ENCODE results near the gene F8. TPM values are rescaled to one million over a fixed set of nuclear protein-coding genes. Genes with fewer than 3 reads are reported as not detected.
"Not testable (repeated sequence)": the region's sequence is repeated elsewhere in the genome, so short reads cannot be mapped to it uniquely, and the experiment has no call there.

Gene F8
- total RNA-seq, 1 donor = 1.1 TPM

GRCh38 chrX:154988719-154989118 is 33.8 kb downstream of the F8 start:
- no peak for DNase-seq (ENCODE audit: low read depth in 2 of 3, low spot score in 2 of 3)

DNA sequence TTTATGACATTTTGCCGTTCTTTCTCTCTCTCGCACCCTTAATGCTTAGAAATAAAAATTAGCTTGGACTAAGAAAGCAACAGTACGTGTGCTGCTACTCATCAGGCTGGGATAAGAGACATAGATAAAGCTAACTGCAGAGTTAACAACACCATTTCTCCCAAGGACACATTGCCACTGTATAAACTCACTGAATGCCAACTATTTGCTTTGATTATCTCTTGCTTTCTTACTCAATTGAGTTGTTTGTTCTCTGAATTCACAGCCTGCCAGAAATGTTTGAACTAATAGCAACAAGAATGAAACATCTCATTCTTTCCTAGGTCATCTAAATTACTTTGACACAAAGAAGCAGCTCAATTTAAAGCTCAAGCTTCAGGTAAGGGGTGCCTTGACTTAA is 34.6 kb downstream of the F8 start:
- no peak for DNase-seq (ENCODE audit: low read depth in 2 of 3, low spot score in 2 of 3)

DNA sequence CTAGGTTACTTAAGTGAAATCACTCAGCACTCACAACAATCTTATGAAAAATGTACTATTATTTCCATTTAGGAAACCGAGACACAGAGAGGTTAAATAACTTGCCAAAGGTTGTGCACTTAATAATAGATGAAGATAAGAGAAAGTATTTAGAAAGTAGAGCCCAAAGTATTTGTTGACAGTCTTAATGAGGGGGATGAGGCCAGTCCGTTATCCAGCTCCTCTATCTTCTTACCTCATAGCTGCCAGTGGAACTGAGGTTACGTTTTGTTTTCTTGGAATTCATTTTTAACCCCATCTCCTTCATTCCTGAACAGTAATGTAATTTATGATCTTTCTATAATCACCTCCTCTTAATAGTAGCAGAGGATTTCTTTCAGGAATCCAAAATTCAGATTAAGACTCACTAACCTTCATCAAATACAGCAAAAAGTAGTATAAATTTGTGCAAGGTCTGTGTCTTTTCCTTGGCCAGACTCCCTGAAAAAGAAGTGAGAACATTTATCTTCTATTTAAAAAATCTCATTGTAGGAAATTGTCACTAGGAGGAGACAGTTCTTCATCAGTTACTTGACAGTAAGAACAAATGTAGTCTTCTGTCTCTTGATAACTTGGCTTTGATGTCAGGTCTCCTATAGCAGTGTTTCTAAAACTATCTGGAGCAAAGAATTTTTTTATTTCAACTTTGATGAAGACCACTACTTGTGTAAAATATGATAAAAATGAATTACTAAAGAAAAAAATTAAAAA is 35.5 kb downstream of the F8 start:
- DNase-seq (ENCODE audit: low read depth in 2 of 3, low spot score in 2 of 3) = peak in 2 of 3 donors; percentile 5 to 9

GRCh38 chrX:154981116-154981411 is 41.5 kb downstream of the F8 start:
- no peak for DNase-seq (ENCODE audit: low read depth in 2 of 3, low spot score in 2 of 3)

DNA sequence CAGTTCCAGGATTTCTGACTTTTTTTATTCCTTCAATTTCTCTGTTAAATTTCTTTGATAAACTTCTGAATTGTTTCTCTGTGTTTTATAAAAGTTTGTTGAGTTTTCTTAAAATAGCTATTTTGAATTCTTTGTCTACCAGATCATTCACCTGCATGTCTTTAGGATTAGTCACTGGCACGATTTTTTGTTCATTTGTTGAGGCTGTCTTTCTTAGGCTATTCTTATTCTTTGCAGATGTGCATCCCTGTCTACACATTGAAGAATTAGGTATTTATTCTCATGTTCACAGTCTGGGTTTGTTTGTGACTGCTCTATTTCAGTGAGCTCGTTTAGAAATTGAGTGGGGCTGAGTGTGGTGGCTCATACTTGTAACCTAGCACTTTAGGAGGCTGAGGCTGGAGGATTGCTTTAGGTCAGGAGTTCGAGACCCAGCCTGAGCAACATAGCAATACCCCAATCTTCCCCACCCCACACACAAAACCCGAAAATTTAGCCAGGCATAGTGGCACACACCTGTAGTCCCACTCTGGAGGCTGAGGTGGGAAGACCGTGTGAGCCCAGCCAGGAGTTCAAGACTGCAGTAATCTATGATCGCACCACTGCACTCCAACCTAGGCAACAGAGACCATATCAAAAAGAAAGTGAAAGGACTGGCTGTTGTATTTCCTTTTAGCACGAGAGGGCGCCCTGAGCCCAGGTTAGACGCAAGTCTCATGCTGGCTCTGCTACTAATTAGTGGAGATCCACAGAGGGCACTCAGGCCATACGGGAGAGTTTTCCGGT is 42.0 kb downstream of the F8 start:
- DNase-seq (ENCODE audit: low read depth in 2 of 3, low spot score in 2 of 3) = peak; percentile 41 to 83 (median 61)

DNA sequence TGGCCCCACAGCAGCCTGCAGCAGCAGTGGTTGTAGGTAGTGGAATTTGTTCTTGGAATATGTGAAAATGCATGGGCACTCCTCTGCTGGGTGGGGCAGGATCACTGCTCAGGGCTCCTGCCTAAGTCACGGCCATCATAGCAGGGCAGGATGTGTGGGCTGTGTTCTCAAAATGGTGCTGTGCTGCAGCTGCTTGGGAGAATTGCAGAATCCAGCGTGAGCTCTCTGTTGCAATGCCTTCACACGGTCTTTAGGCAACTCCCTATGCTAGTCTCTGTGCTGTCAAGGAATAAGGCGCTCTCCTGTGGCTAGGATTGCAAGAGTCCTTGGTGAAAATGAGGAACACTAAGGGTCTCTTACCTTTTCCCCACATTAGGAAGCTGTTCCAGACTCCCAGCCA is 42.9 kb downstream of the F8 start:
- no peak for DNase-seq (ENCODE audit: low read depth in 2 of 3, low spot score in 2 of 3)

DNA sequence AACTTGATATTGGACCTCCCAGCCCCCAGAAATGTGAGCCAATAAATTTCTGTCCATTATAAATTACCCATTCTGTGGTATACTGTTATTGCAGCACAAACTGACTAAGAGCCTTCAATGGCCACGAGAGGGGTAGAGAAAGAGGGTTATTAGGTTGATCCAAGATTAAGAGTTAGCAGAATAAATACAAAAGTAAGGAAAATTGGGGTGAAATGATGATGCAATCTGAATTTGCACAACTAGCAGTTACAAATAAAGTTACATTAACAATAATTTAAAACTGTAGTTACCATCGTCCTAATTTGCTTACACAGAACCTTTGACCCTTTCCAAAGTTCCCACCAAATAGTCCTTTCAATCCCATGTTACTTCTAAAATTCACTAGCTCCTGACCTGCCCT is 54.2 kb downstream of the F8 start:
- no peak for DNase-seq (ENCODE audit: low read depth in 2 of 3, low spot score in 2 of 3)

GRCh38 chrX:154967603-154968002 is 54.9 kb downstream of the F8 start:
- DNase-seq (ENCODE audit: low read depth in 2 of 3, low spot score in 2 of 3) = no peak

DNA sequence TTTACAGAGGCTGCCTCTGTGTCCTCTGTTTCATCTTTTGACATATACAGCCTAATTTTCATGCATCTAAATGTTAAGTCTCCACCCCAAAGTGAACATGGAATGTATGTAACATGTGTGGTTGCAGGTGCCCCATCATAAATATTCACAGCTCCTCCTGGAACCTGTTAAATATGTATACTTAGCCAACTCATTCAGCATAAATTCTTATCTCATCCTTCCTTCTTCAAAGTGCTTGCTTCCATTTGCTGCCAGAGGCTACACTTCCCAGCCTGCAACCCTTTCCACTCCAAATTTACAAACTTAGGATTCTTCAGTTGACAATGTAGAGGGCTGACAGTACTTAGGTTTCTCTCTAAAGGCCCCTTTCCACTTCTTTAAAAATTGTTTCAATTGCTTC is 60.6 kb downstream of the F8 start:
- no peak for DNase-seq (ENCODE audit: low read depth in 2 of 3, low spot score in 2 of 3)

- not testable (repeated sequence) for DNase-seq (ENCODE audit: low read depth in 2 of 3, low spot score in 2 of 3)
These were observed 66.7 kb downstream of the F8 start for GRCh38 chrX:154955799-154956198.

GRCh38 chrX:154939265-154939664 is 83.3 kb downstream of the F8 start:
- not testable (repeated sequence) for DNase-seq (ENCODE audit: low read depth in 2 of 3, low spot score in 2 of 3)

- not testable (repeated sequence) for DNase-seq (ENCODE audit: low read depth in 2 of 3, low spot score in 2 of 3)
These were observed 97.8 kb downstream of the F8 start for GRCh38 chrX:154924771-154925170.

GRCh38 chrX:154918060-154918483 is 104.5 kb downstream of the F8 start:
- peak; percentile 5 to 51 (median 31) for DNase-seq (ENCODE audit: low read depth in 2 of 3, low spot score in 2 of 3)

- DNase-seq (ENCODE audit: low read depth in 2 of 3, low spot score in 2 of 3) = no peak
These were observed 108.5 kb downstream of the F8 start for GRCh38 chrX:154914052-154914451.

DNA sequence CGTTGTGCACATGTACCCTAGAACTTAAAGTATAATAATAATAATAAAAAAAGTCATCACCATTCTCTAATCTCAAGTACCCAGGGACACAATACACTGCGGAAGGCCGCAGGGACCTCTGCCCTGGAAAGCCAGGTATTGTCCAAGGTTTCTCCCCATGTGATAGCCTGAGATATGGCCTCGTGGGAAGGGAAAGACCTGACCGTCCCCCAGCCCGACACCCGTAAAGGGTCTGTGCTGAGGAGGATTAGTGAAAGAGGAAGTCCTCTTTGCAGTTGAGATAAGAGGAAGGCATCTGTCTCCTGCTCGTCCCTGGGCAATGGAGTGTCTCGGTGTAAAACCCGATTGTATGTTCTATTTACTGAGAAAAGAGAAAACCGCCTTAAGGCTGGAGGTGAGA is 112.0 kb downstream of the F8 start:
- DNase-seq (ENCODE audit: low read depth in 2 of 3, low spot score in 2 of 3) = not testable (repeated sequence)

GRCh38 chrX:154910048-154910447 is 112.5 kb downstream of the F8 start:
- not testable (repeated sequence) for DNase-seq (ENCODE audit: low read depth in 2 of 3, low spot score in 2 of 3)

DNA sequence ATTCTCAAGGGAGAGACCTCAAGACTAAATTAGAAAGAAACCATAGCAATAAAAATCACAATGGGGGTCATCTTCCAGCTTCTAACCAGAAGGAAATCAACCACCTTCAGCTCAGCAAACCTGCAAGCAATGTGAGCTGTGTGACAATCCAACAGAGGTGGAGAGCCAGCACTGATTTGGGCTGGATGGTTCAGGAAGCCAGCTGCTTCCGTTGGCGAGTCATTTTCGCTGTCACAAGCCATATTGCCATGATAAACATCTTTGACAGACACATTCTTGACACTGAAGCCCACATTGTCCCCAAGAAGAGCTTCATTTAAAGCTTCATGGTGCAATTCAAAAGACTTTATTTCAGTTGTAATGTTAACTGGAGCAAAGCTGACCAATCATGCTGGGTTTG is 113.7 kb downstream of the F8 start:
- DNase-seq (ENCODE audit: low read depth in 2 of 3, low spot score in 2 of 3) = no peak

DNA sequence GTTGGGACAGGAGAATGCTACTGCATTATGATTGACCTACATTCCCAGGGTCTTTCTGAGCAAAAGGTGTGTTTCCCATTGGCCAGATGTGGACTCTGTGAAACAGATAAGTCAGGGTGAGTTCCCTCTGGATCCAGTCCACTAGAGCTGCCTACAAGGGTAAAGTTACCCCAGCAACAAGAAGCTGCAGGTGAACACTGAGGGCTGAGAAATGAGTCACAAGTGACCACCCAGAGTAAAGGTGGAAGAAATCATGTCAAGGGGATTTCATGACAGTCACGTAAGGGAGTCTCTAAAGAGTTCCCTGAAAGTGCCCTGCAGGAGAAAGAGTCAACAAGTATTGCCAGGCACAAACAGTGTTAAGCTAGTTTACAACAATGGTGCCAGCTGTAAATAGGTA is 120.1 kb downstream of the F8 start:
- DNase-seq (ENCODE audit: low read depth in 2 of 3, low spot score in 2 of 3) = no peak

- DNase-seq (ENCODE audit: low read depth in 2 of 3, low spot score in 2 of 3) = no peak
These were observed 122.2 kb downstream of the F8 start for GRCh38 chrX:154900323-154900722.

DNA sequence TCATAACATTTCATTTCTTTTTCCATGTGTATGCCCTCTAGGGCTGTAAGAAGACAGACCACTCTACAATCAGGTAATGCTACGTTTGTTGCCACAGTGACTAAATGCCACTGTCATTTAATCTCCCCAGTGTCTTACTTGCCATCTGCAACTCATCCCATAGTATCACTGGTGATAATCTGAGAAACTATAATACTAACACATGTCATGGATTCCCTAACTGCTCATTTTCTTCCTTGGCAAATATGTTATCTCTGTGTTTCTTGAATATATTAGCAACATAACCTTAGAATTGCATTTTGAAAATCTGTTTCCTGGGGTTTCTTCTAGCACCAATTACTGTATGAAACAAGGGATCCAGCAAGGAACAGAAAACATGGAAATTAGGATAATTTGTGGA is 130.2 kb downstream of the F8 start:
- no peak for DNase-seq (ENCODE audit: low read depth in 2 of 3, low spot score in 2 of 3)

- no peak for DNase-seq (ENCODE audit: low read depth in 2 of 3, low spot score in 2 of 3)
These were observed 131.4 kb downstream of the F8 start for GRCh38 chrX:154890990-154891639.

- DNase-seq (ENCODE audit: low read depth in 2 of 3, low spot score in 2 of 3) = not testable (repeated sequence)
These were observed 135.7 kb downstream of the F8 start for GRCh38 chrX:154886789-154887221.

All from hematopoietic multipotent progenitor cell (in vitro differentiated cells).